HG02938 (cell line): ENCODE measurements around the gene NOS3.
"Not testable (repeated sequence)": the region's sequence is repeated elsewhere in the genome, so short reads cannot be mapped to it uniquely, and the experiment has no call there.

Experiments
- ATAC-seq: cut with Tn5 transposase; IDR thresholded peaks from one replicate; pipeline ENCODE4 v1.9.1; 2021; ENCODE audit warnings: mild to moderate bottlenecking, moderate library complexity; ENCODE audit not compliant: unreplicated experiment

NOS3 gene

DNA sequence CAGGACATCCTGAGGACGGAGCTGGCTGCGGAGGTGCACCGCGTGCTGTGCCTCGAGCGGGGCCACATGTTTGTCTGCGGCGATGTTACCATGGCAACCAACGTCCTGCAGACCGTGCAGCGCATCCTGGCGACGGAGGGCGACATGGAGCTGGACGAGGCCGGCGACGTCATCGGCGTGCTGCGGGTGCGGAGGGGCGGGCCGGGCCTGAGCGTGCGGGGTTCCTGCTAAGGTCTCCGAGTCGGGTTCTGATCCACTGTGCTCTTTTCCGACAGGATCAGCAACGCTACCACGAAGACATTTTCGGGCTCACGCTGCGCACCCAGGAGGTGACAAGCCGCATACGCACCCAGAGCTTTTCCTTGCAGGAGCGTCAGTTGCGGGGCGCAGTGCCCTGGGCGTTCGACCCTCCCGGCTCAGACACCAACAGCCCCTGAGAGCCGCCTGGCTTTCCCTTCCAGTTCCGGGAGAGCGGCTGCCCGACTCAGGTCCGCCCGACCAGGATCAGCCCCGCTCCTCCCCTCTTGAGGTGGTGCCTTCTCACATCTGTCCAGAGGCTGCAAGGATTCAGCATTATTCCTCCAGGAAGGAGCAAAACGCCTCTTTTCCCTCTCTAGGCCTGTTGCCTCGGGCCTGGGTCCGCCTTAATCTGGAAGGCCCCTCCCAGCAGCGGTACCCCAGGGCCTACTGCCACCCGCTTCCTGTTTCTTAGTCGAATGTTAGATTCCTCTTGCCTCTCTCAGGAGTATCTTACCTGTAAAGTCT lies 23.1 kb downstream of the NOS3 start:
- ATAC-seq: peak; percentile 47

- ATAC-seq: no peak
Observed at GRCh38 chr7:151014950-151015349, 24.1 kb downstream of the NOS3 start.

DNA sequence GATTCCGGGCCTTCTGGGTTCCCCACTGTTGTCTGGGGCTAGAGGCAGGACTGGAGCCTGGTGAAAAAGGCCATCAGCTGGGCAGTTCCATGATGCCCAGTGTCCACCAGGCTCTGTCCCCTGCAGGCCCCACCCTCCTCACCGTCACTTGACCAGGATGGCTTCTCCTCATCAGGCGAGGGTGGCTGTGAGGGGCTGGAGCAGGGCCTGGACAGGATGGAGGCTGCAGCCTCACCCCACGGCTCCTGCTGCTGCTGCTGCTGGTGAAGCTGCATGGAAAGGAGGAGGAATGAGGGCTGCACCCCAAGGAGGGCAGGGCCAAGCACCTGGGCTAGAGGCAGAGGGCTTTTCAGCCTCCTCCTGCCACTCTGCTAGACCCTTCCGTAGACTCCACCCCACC lies 25.1 kb downstream of the NOS3 start:
- no peak for ATAC-seq

DNA sequence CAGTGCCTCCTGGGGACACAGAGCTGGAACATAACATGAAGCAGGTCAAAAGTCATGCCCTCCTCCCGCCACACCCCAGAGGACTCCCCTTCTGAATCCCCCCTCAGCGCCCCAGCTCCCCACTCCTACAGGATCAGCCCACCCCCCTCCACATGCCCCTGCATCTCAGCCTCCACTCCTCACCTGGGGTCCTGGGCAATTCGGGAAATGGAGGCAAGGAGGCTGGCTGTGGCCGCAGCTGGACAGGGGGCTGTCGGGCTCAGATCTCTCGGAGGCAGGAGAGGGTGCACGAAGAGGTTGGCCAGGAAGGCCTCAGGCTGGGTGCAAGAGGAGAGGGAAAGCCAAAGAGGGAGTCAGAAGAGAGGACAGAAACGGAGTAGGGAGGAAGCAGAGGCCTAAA lies 25.7 kb downstream of the NOS3 start:
- no peak for ATAC-seq

- no peak for ATAC-seq
Observed at GRCh38 chr7:151016942-151017341, 26.1 kb downstream of the NOS3 start.

DNA sequence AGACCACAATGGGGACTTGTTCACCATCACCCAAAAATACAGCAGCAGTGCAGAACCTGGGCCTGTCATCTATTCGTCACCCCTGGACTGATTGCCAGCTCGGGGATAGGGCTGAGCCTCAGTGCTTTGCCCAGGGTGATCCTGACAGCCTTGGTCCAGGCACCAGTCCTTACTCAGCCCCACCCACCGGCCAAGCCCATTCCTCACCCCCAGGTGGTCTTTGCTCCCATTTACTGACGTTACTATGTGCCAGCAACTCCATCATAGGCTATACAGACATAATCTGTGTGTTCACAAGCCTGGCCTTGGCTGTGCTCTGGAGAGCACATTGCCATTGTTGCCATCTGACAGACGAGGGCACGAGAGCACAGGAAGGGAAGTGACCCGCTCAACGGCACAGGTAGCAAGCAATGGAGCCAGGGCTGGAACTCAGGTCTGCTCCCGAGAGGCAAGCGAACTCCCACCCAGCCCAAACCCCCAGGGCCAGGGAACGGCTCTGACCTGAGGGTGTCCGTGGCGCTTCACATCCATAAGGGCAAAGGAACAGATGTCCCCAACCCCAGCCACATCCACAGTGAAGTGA lies 26.6 kb downstream of the NOS3 start:
- no peak for ATAC-seq

GRCh38 chr7:151017953-151018420 lies 27.2 kb downstream of the NOS3 start:
- ATAC-seq: no peak

GRCh38 chr7:151018421-151019129 lies 27.8 kb downstream of the NOS3 start:
- no peak for ATAC-seq

DNA sequence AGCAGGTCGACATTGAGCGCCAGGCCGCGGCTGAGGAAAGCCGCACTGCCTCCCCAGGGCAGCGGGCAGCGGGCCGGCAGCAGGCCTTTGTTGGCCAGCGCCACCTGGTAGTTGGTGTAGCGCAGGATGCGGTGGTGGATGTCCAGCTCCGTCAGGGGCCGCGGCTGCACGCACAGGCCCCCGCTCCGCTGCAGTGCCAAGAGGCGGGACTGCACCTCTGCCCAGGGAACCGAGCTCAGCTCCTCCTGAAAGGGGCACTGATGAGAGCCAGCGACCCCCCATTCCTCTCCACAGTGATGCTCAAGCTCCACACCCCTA lies 28.3 kb downstream of the NOS3 start:
- no peak for ATAC-seq

DNA sequence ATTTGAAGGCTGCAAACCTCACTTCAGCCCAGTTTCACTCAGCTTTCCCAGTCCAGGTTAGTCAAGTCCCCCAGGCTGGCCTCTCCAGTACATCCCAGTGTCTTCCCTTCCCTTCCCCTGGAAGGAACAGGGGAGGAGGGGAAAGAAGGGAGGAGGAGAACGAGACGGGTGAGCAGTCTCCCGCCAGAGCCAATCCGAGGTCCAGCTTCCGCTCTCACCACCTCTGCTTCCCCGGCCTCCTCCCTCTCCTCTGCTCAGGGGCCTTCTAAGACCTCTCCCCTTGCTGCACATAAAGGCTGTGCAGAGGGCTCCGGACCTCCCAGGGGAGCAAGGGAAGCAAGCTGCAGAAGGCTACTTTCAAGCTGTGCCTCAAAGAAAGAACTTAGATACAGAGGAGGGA lies 29.4 kb downstream of the NOS3 start:
- no peak for ATAC-seq

DNA sequence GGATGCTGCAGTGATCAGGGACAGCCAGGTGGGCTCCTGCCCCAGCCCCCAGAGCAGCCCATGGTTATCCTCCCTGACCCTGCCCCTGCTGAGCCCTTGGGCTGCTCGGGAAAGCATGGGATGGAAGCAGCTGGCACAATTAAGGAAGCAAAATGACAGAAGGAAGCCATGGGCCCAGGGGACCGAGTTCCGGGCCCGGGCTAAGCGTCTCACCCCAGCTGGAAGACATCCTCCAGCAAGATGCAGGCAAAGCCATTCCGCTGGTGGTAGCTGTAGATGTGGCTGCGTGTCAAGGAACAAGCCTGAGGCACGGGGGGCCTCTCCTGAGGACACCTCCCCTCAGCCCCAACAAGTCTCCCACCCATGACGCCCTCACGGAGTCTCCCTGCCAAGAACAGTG lies 32.4 kb downstream of the NOS3 start:
- no peak for ATAC-seq

DNA sequence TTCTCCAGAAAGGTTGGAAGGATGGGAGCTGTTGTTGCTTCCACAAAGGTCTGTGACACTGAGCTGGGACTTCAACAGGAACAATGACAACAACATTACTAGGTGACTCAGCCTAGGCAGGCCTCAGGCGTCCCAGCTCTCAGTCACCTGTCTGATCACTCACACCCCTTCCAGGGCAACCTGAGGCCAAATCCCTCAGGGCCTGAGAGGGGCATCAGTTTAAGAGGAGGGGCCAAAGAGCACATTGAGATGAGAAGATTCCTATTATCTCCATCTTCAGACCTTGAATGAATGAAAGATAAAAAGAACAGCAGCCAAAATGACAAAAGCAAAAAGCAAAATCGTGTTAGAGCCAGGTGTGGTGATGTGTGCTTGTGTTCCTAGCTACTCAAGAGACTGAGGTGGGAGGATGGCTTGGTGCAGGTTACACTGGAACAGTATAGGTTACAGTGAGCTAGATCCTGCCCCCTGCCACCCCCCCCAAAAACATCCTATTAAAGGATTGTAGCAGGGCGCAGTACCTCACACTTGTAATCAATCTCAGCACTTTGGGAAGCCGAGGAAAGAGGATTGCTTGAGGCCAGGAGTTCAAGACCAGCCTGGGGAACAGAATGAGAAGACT lies 33.7 kb downstream of the NOS3 start, which contains the start of gene ATG9B:
ATG9B (minus strand) TSS at position 60 of the 622 bp plus-strand sequence. CDS start 71 bp downstream, outside the sequence.
- ATAC-seq: no peak

DNA sequence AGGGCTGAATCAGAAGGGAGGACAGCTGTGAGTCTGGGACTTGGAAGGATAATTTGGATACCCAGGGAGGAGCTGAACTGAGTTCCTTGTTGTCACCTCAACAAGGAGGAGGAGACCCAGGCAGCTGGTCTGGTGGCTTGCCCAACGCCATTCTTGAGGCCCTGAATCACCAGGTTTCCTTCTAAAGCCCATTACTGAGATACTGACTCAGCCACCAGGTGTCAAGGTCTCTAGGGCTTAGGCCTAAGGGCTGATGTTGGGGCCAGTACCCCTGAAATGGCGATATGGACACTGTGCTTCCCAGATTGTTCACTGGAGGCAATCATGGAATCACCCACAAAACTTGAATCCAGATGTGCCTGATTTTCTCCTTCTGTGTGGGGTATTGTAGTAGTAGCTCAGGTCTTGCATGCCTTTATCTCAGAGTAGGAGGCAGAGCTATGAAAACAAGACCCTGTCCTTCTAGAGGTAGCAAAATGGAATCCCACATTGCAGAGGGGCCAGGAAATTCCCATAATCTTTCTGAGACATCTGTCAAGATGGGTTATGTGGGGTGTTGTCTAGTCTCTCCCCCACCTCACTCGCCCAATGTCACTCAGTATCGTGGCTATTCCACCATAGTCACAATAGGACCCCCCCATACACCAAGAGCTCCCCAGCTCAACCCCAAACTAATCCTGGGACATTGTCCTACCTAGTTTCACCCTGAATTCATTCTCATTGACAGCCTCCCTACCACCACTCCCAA lies 35.3 kb downstream of the NOS3 start:
- ATAC-seq: no peak

DNA sequence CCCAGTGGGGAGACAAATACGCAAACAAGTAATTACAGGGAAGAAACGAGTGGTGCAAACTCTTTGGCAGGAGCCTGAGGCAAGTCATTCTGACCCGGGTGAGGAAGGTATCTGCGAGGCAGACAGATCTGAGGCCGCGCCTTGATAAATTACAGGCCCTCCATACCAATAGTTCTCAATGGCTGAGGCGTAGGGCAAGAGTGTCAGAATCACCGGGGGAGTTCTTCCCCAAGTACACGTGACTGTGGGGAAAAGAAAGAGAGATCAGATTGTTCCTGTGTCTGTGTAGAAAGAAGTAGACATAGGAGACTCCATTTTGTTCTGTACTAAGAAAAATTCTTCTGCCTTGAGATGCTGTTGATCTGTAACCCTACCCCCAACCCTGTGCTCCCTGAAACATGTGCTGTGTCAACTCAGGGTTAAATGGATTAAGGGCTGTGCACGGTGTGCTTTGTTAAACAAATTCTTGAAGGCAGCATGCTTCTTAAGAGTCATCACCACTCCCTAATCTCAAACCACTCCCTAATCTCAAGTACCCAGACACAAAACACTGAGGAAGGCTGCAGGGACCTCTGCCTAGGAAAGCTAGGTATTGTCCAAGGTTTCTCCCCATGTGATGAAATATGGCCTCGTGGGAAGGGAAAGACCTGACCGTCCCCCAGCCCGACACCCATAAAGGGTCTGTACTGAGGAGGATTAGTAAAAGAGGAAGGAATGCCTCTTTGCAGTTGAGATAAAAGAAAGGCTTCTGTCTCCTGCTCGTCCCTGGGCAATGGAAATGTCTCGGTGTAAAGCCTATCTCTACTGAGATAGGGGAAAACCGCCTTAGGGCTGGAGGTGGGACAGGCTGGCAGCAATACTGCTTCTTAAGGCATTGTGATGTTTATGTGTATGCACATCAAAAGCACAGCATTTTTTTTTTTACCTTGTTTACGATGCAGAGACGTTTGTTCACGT lies 36.2 kb downstream of the NOS3 start:
- not testable (repeated sequence) for ATAC-seq

GRCh38 chr7:151027728-151028130 lies 36.9 kb downstream of the NOS3 start:
- ATAC-seq: not testable (repeated sequence)

GRCh38 chr7:151028131-151028947 lies 37.5 kb downstream of the NOS3 start, which contains the start of gene ABCB8:
TSS of gene ABCB8 (plus strand) at chr7:151028450. CDS start at chr7:151028516, 66 bp downstream.
- ATAC-seq: peak; percentile 92

GRCh38 chr7:151028948-151029501 lies 38.2 kb downstream of the NOS3 start:
- no peak for ATAC-seq

- ATAC-seq: no peak
Observed at GRCh38 chr7:151031011-151031410, 40.2 kb downstream of the NOS3 start.
